CD4-positive, CD25-positive, alpha-beta regulatory T cell (primary cell): ENCODE results near the gene MPIG6B. TPM values are rescaled to one million over a fixed set of nuclear protein-coding genes. Genes with fewer than 3 reads are reported as not detected.

ENCODE experiments used
- ATAC-seq, 2 donors: fragments of 150-1000 bp; cut with Tn5 transposase; one replicate each; pipeline ENCODE4 v1.10.0; 2021; ENCODE audit warnings: low read depth in 2 of 2, moderate number of reproducible peaks in 2 of 2, moderate library complexity in 1 of 2
- DNase-seq, 3 donors: peaks; one replicate each; pipeline versions ENCODE4 v3.0.0 to v3.0.0-alpha.2; 2012 to 2022; ENCODE audit warnings: mixed read lengths in 1 of 3
- H3K27ac ChIP-seq: one replicate; pipeline ENCODE4 v1.7.0; 2013; ENCODE audit warnings: mild to moderate bottlenecking, low read length; ENCODE audit not compliant: insufficient read depth, poor library complexity, severe bottlenecking
- H3K27me3 ChIP-seq: one replicate; pipeline ENCODE4 v1.7.0; 2013; ENCODE audit warnings: low read length; ENCODE audit not compliant: control insufficient read depth, insufficient read depth
- H3K36me3 ChIP-seq: one replicate; pipeline ENCODE4 v1.7.0; 2013; ENCODE audit warnings: mild to moderate bottlenecking, low read length, moderate library complexity; ENCODE audit not compliant: control insufficient read depth, insufficient read depth
- H3K4me1 ChIP-seq: 2 replicates; pipeline ENCODE4 v1.7.0; 2013; ENCODE audit warnings: mild to moderate bottlenecking, low read length; ENCODE audit not compliant: insufficient read depth, control insufficient read depth, poor library complexity, severe bottlenecking
- H3K4me3 ChIP-seq: one replicate; pipeline ENCODE4 v1.7.0; 2013; ENCODE audit warnings: low read depth, mild to moderate bottlenecking, low read length, moderate library complexity
- H3K9me3 ChIP-seq, 2 experiments: 1 replicate in 1 of 2; 2 replicates in 1 of 2; pipeline ENCODE4 v1.7.0; 2013; ENCODE audit warnings: low read length in 2 of 2, mild to moderate bottlenecking in 1 of 2, moderate library complexity in 1 of 2; ENCODE audit not compliant: control insufficient read depth in 2 of 2
- H3K27ac Mint-ChIP-seq, 3 donors: one replicate each; pipeline ENCODE4 v1.8.0; 2020 to 2022; ENCODE audit warnings: mild to moderate bottlenecking in 3 of 3, mixed read lengths in 3 of 3, moderate library complexity in 2 of 3
- H3K27me3 Mint-ChIP-seq: one replicate; pipeline ENCODE4 v1.8.0; 2022; ENCODE audit warnings: mild to moderate bottlenecking, mixed read lengths
- H3K36me3 Mint-ChIP-seq: one replicate; pipeline ENCODE4 v1.8.0; 2020; ENCODE audit warnings: mixed read lengths
- H3K4me1 Mint-ChIP-seq, 4 donors: one replicate each; pipeline ENCODE4 v1.8.0; 2020 to 2022; ENCODE audit warnings: mixed read lengths in 4 of 4, mild to moderate bottlenecking in 1 of 4
- H3K4me3 Mint-ChIP-seq, 4 donors: one replicate each; pipeline ENCODE4 v1.8.0; 2020 to 2022; ENCODE audit warnings: mild to moderate bottlenecking in 4 of 4, mixed read lengths in 4 of 4, moderate library complexity in 3 of 4
- H3K9me3 Mint-ChIP-seq, 7 donors: one replicate each; pipeline ENCODE4 v1.8.0; 2020 to 2022; ENCODE audit warnings: mixed read lengths in 7 of 7, mild to moderate bottlenecking in 3 of 7, moderate library complexity in 2 of 7
- polyA plus RNA-seq, 4 donors: library from polyadenylated mRNA; unstranded; fragments of 300-500 nt; fragmentation: Illumina TruSeq; gene quantifications; one replicate each; pipeline ENCODE4 v1.2.3, GENCODE V29; 2021
- total RNA-seq: library from RNA; stranded (reverse); gene quantifications from one replicate; pipeline ENCODE4 v1.2.3, GENCODE V29; 2022

Gene MPIG6B
- total and polyA plus RNA-seq, 5 donors from 2014 or later: 0.43 to 10.8 TPM; not detected in 3

- Mint-ChIP-seq H3K4me1 (peaks cover 0 to 3% (median under 1%) of the 10 kb centered on the region in 4 donors), H3K27me3 (no peaks in the 10 kb centered on the region), H3K9me3 (no peaks in the 10 kb centered on the region), H3K27ac (no peak overlapping the region), H3K4me3 (no peak overlapping the region), H3K36me3 (no peaks in the 10 kb centered on the region)
- no peaks in the 10 kb centered on the region for H3K27me3 ChIP-seq
- H3K9me3 ChIP-seq: no peaks in the 10 kb centered on the region
- H3K27ac ChIP-seq: no peak overlapping the region
- no peaks in the 10 kb centered on the region for H3K36me3 ChIP-seq
- H3K4me3 ChIP-seq: no peak overlapping the region
- no peaks in the 10 kb centered on the region for H3K4me1 ChIP-seq
- ATAC-seq: no peak
- no peak for DNase-seq
Measured at GRCh38 chr6:31718265-31718664, 4.9 kb upstream of the MPIG6B start.

- DNase-seq (no peak), ATAC-seq (no peak)
- Mint-ChIP-seq H3K27ac (no peak overlapping the region), H3K4me3 (no peak overlapping the region), H3K4me1 (peaks cover 0 to 2% (median under 1%) of the 10 kb centered on the region in 4 donors), H3K27me3 (no peaks in the 10 kb centered on the region), H3K9me3 (no peaks in the 10 kb centered on the region), H3K36me3 (no peaks in the 10 kb centered on the region)
- Histone ChIP-seq H3K4me1 (no peaks in the 10 kb centered on the region), H3K36me3 (no peaks in the 10 kb centered on the region), H3K27ac (no peak overlapping the region), H3K9me3 (no peaks in the 10 kb centered on the region), H3K27me3 (no peaks in the 10 kb centered on the region), H3K4me3 (no peak overlapping the region)
Measured at GRCh38 chr6:31719001-31719400, 4.2 kb upstream of the MPIG6B start.

- Mint-ChIP-seq H3K4me3 (no peak overlapping the region), H3K4me1 (no peaks in the 10 kb centered on the region), H3K27ac (no peak overlapping the region), H3K27me3 (no peaks in the 10 kb centered on the region), H3K9me3 (no peaks in the 10 kb centered on the region), H3K36me3 (no peaks in the 10 kb centered on the region)
- DNase-seq: no peak
- Histone ChIP-seq H3K27me3 (no peaks in the 10 kb centered on the region), H3K9me3 (no peaks in the 10 kb centered on the region), H3K4me1 (no peaks in the 10 kb centered on the region), H3K4me3 (no peak overlapping the region), H3K36me3 (no peaks in the 10 kb centered on the region), H3K27ac (no peak overlapping the region)
- no peak for ATAC-seq
Measured at GRCh38 chr6:31720196-31720770, 2.9 kb upstream of the MPIG6B start.

GRCh38 chr6:31721351-31722020, 1.7 kb upstream of the MPIG6B start, which contains the start of gene LY6G6C:
Gene LY6G6C, minus strand, starts transcription at chr6:31721746. Its CDS starts 67 bp downstream, at chr6:31721679.
- Histone ChIP-seq H3K36me3 (no peaks in the 10 kb centered on the region), H3K27me3 (no peaks in the 10 kb centered on the region), H3K27ac (no peak within 1 kb of the TSS), H3K4me3 (no peak within 1 kb of the TSS), H3K9me3 (no peaks in the 10 kb centered on the region), H3K4me1 (no peaks in the 10 kb centered on the region)
- Mint-ChIP-seq H3K27ac (peak within 1 kb of the TSS in 1 of 3 donors; percentile 84), H3K36me3 (peaks cover 4% of the 10 kb centered on the region), H3K4me1 (peaks cover 0 to 4% (median 2%) of the 10 kb centered on the region in 4 donors), H3K4me3 (no peak within 1 kb of the TSS), H3K9me3 (peaks cover 0 to 1% (median 0%) of the 10 kb centered on the region in 7 donors), H3K27me3 (no peaks in the 10 kb centered on the region)
- no peak for ATAC-seq
- DNase-seq: no peak

GRCh38 chr6:31722173-31722572, 1.0 kb upstream of the MPIG6B start:
- Histone ChIP-seq H3K36me3 (no peaks in the 10 kb centered on the region), H3K9me3 (no peaks in the 10 kb centered on the region), H3K27ac (no peak overlapping the region), H3K27me3 (no peaks in the 10 kb centered on the region), H3K4me3 (no peak overlapping the region), H3K4me1 (no peaks in the 10 kb centered on the region)
- no peak for ATAC-seq
- no peaks in the 10 kb centered on the region for H3K27me3 Mint-ChIP-seq
- H3K36me3 Mint-ChIP-seq: peaks cover 4% of the 10 kb centered on the region
- no peak for DNase-seq
- peaks cover 0 to 6% (median 2%) of the 10 kb centered on the region in 4 donors for H3K4me1 Mint-ChIP-seq
- no peak overlapping the region for H3K4me3 Mint-ChIP-seq
- peaks cover 0 to 1% (median 0%) of the 10 kb centered on the region in 7 donors for H3K9me3 Mint-ChIP-seq
- no peak overlapping the region for H3K27ac Mint-ChIP-seq

GRCh38 chr6:31723980-31724691, 963 bp downstream of the MPIG6B start:
- no peaks in the 10 kb centered on the region for H3K36me3 ChIP-seq
- no peak overlapping the region for H3K4me3 ChIP-seq
- no peaks in the 10 kb centered on the region for H3K9me3 ChIP-seq
- peaks cover 4% of the 10 kb centered on the region for H3K36me3 Mint-ChIP-seq
- peaks cover 0 to 1% (median 0%) of the 10 kb centered on the region in 7 donors for H3K9me3 Mint-ChIP-seq
- H3K4me3 Mint-ChIP-seq: no peak overlapping the region
- no peak overlapping the region for H3K27ac ChIP-seq
- H3K27ac Mint-ChIP-seq: peak overlapping the region in 1 of 3 donors; percentile 36
- H3K4me1 ChIP-seq: peaks cover 10% of the 10 kb centered on the region
- ATAC-seq: no peak
- H3K4me1 Mint-ChIP-seq: peaks cover 0 to 20% (median 4%) of the 10 kb centered on the region in 4 donors
- no peak for DNase-seq
- H3K27me3 Mint-ChIP-seq: no peaks in the 10 kb centered on the region
- no peaks in the 10 kb centered on the region for H3K27me3 ChIP-seq

GRCh38 chr6:31725502-31726350, 2.6 kb downstream of the MPIG6B start:
- DNase-seq (no peak), ATAC-seq (no peak)
- H3K9me3 ChIP-seq: no peaks in the 10 kb centered on the region
- H3K27me3 ChIP-seq: no peaks in the 10 kb centered on the region
- peaks cover 0 to 1% (median 0%) of the 10 kb centered on the region in 7 donors for H3K9me3 Mint-ChIP-seq
- peaks cover 2% of the 10 kb centered on the region for H3K36me3 ChIP-seq
- H3K27ac ChIP-seq: no peak overlapping the region
- peak overlapping the region in 1 of 4 donors; percentile 69 for H3K4me3 Mint-ChIP-seq
- H3K4me3 ChIP-seq: no peak overlapping the region
- H3K27ac Mint-ChIP-seq: peak overlapping the region; percentile 2 to 77 (median 49)
- peaks cover 0 to 32% (median 13%) of the 10 kb centered on the region in 4 donors for H3K4me1 Mint-ChIP-seq
- H3K36me3 Mint-ChIP-seq: peaks cover 4% of the 10 kb centered on the region
- H3K27me3 Mint-ChIP-seq: no peaks in the 10 kb centered on the region
- H3K4me1 ChIP-seq: peaks cover 19% of the 10 kb centered on the region
